Measurements from ENCODE around the gene BBX. TPM values are rescaled to one million over a fixed set of nuclear protein-coding genes. Genes with fewer than 3 reads are reported as not detected.

BBX gene
- total and polyA plus RNA-seq, 2 of the 4 experiments (the other 2 are of a cell fraction): 13.6 to 107 TPM

DNA sequence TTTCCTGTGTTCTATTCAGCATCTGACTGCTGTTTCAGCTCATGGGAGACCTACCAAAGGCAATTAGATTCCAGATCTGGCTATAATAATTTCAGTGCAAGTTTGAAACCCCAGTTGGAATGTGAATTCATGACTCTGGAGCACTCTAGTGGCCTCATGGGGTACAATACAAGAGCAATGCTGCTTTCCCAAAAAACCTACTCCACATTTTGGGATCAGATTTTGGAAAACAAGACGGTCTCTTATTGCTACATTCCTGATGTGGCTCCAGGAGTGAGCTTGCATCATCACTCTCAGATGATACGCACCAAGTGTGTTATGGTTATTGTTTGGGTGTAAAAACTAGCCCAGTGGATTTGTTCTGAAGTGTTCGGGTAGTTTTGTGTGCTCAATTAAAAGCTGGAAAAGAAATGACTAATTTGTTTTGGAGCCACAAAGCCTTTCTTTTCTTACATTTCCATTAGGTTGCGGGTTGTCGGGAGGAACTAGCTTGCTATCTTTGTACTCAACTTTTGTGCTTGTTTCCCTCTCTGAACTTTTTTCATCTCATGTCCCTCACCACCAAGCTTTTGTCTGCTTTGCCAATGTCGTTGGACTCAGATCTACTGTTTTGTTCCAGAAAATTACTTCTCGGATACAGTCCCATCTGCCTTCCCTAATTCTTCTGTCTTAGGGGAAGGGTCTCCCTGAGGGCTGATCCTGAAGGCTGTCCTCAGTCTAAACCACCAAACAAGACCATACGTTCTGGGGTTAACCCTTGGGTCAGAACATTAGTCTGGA, 272.1 kb downstream of the BBX start:
- no peaks in the 10 kb centered on the region for H3K27me3 ChIP-seq (ENCODE audit: control insufficient read depth, insufficient read depth, low read length)
- H3K4me1 ChIP-seq (ENCODE audit: control insufficient read depth, insufficient read depth, low read length): peaks cover 2% of the 10 kb centered on the region
- no peak overlapping the region for H3K4ac ChIP-seq (ENCODE audit: low read depth, low read length)
- H2AFZ ChIP-seq (replicated peaks; ENCODE audit: low read length, poor library complexity): no peak overlapping the region
- no peaks in the 10 kb centered on the region for H4K20me1 ChIP-seq (ENCODE audit: insufficient read depth, low read length)
- peaks cover 17% of the 10 kb centered on the region for H3K36me3 ChIP-seq (ENCODE audit: control insufficient read depth, insufficient read depth, low read length)
- no peak overlapping the region for H4K8ac ChIP-seq (ENCODE audit: low read depth in 2 of 2, low read length in 2 of 2)
- H3K4me2 ChIP-seq (ENCODE audit: low read depth, low read length): no peak overlapping the region
- 100% methylated on average over 2 of the region's 8 CpGs; no CpG with 5 or more reads in 1 of the 2 experiments for WGBS, 2 experiments (ENCODE audit: extremely low coverage in 2 of 2, insufficient read length in 1 of 2)
- peaks cover 2% of the 10 kb centered on the region; the same call in 1 of the 2 replicates for H3K9me1 ChIP-seq (ENCODE audit: insufficient read depth, low read length)
- in situ Hi-C loops (cut with MboI; ENCODE audit: low sequenced_read_pairs): no loop called here
- no peak overlapping the region for H3K18ac ChIP-seq (ENCODE audit: low read depth, low read length)
- H3K79me1 ChIP-seq (ENCODE audit: low read depth in 1 of 2, low read length in 2 of 2): no peaks in the 10 kb centered on the region
- no peak overlapping the region for H2BK5ac ChIP-seq (ENCODE audit: low read depth, low read length, poor library complexity, severe bottlenecking)
- no peak overlapping the region for H2BK120ac ChIP-seq (ENCODE audit: low read depth, low read length)
- no peak overlapping the region for H2BK20ac ChIP-seq (ENCODE audit: low read depth, low read length)
- H3K14ac ChIP-seq (replicated peaks; ENCODE audit: low read depth, low read length): no peak overlapping the region
- no peak overlapping the region for H2AK5ac ChIP-seq (ENCODE audit: low read depth, low read length)
- no peak overlapping the region for H3K23ac ChIP-seq (ENCODE audit: low read depth, low read length)
- ATAC-seq (ENCODE audit: low read depth) (no peak), DNase-seq (peak; percentile 4)
- no peak overlapping the region for H3K27ac ChIP-seq (ENCODE audit: insufficient read depth, low read length)
- no peak overlapping the region for H2BK15ac ChIP-seq (ENCODE audit: low read depth, low read length)
- no peak for TF ChIP-seq FOS (IDR thresholded peaks at IDR 0.05; ENCODE audit: low read depth, low read length)
- TF ChIP-seq CEBPB (IDR thresholded peaks at IDR 0.05; ENCODE audit: low read depth, low read length): peak; percentile 9; the same call in 1 of the 2 replicates
- TF ChIP-seq RCOR1 (IDR thresholded peaks at IDR 0.05; ENCODE audit: insufficient replicate concordance, low read length): no peak
- TF ChIP-seq MXI1 (IDR thresholded peaks at IDR 0.05; ENCODE audit: borderline replicate concordance, low read depth, low read length): no peak
- TF ChIP-seq MAFK (IDR thresholded peaks at IDR 0.05; ENCODE audit: low read depth, low read length): no peak
- TF ChIP-seq, protein P1, sequence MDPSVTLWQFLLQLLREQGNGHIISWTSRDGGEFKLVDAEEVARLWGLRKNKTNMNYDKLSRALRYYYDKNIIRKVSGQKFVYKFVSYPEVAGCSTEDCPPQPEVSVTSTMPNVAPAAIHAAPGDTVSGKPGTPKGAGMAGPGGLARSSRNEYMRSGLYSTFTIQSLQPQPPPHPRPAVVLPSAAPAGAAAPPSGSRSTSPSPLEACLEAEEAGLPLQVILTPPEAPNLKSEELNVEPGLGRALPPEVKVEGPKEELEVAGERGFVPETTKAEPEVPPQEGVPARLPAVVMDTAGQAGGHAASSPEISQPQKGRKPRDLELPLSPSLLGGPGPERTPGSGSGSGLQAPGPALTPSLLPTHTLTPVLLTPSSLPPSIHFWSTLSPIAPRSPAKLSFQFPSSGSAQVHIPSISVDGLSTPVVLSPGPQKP (IDR thresholded peaks at IDR 0.05; ENCODE audit: borderline replicate concordance, low read depth, low read length): no peak
- TF ChIP-seq POLR2A (IDR thresholded peaks at IDR 0.05; ENCODE audit: low read depth, low read length): no peak
- TF ChIP-seq, protein P2, sequence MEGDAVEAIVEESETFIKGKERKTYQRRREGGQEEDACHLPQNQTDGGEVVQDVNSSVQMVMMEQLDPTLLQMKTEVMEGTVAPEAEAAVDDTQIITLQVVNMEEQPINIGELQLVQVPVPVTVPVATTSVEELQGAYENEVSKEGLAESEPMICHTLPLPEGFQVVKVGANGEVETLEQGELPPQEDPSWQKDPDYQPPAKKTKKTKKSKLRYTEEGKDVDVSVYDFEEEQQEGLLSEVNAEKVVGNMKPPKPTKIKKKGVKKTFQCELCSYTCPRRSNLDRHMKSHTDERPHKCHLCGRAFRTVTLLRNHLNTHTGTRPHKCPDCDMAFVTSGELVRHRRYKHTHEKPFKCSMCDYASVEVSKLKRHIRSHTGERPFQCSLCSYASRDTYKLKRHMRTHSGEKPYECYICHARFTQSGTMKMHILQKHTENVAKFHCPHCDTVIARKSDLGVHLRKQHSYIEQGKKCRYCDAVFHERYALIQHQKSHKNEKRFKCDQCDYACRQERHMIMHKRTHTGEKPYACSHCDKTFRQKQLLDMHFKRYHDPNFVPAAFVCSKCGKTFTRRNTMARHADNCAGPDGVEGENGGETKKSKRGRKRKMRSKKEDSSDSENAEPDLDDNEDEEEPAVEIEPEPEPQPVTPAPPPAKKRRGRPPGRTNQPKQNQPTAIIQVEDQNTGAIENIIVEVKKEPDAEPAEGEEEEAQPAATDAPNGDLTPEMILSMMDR (conservative IDR thresholded peaks at IDR 0.05; ENCODE audit: low read depth, low read length): peak; percentile 29; the same call in 1 of the 2 replicates
- TF ChIP-seq BHLHE40 (IDR thresholded peaks at IDR 0.05; ENCODE audit: low read depth, low read length): no peak
- no peak for TF ChIP-seq MAZ (IDR thresholded peaks at IDR 0.05; ENCODE audit: borderline replicate concordance, low read depth, low read length)
- BruUV-seq (replicated peaks): no TSS peak
- no peak overlapping the region for H4K5ac ChIP-seq (ENCODE audit: low read depth, low read length)
- intact Hi-C loops (cut with micrococcal nuclease): no loop called here
- no peak overlapping the region for H2AK9ac ChIP-seq (replicated peaks; ENCODE audit: low read depth, low read length, poor library complexity)
- H3K56ac ChIP-seq (ENCODE audit: extremely low read depth, insufficient read depth, low read length): no peak overlapping the region
- H4K91ac ChIP-seq (ENCODE audit: insufficient read depth, low read depth, low read length): no peak overlapping the region
- H3K4me3 ChIP-seq (ENCODE audit: insufficient read depth, low read depth, low read length): no peak overlapping the region
- ChIA-PET POLR2A (ENCODE audit: unreplicated experiment) (no interaction called here), CTCF (no interaction called here)
- H3K9ac ChIP-seq (ENCODE audit: low read depth, low read length): no peak overlapping the region
- dilution Hi-C loops (cut with HindIII; ENCODE audit: low sequenced_read_pairs, unreplicated experiment): no loop called here
- no peaks in the 10 kb centered on the region for H3K9me3 ChIP-seq (ENCODE audit: control insufficient read depth, insufficient read depth, low read length)

All from IMR-90 (cell line).